GM06990 (cell line): ENCODE data around the gene SNAP47.

Source experiments
- DNase-seq: peaks from one replicate; pipeline ENCODE4 v3.0.0-alpha.2; 2011; ENCODE audit not compliant: insufficient read length; ENCODE audit errors: extremely low read depth
- H3K27me3 ChIP-seq: replicated peaks from 2 replicates; pipeline ENCODE4 v1.6.0; 2011; ENCODE audit warnings: low read length; ENCODE audit not compliant: control insufficient read depth, insufficient read depth
- H3K36me3 ChIP-seq: 2 replicates; pipeline ENCODE4 v1.5.1; 2011; ENCODE audit warnings: low read length; ENCODE audit not compliant: control insufficient read depth, insufficient read depth
- H3K4me3 ChIP-seq: replicated peaks from 2 replicates; pipeline ENCODE4 v1.5.1; 2011; ENCODE audit warnings: low read depth, mild to moderate bottlenecking, control low read depth, low read length
- TF ChIP-seq, protein P1 (sequence below): IDR thresholded peaks from 2 replicates; pipeline ENCODE4 v1.5.1; 2011; ENCODE audit warnings: low read length, control low read depth, mild to moderate bottlenecking, inconsistent platforms; ENCODE audit not compliant: insufficient read depth, poor library complexity, severe bottlenecking

The SNAP47 gene

DNA sequence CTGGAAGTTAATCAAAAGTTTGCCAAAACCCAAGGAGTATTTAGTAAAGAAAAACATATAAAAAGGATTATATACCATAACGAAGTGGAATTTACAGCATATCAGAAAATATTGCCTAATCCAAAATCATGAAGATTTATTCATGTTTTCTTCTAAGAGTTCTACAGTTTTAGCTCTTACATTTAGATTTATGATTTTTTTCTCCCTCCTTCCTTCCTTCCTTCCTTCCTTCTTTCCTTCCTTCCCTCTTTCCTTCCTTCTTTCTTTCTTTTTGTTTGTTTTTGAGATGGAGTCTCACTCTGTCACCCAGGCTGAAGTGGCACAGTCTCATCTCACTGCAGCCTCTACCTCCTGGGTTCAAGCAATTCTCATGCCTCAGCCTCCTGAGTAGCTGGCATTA, 64.5 kb downstream of the SNAP47 start:
- Histone ChIP-seq H3K4me3 (no peak overlapping the region), H3K36me3 (no peaks in the 10 kb centered on the region), H3K27me3 (no peaks in the 10 kb centered on the region; the same call in 1 of the 2 replicates)
- TF ChIP-seq, protein P1, sequence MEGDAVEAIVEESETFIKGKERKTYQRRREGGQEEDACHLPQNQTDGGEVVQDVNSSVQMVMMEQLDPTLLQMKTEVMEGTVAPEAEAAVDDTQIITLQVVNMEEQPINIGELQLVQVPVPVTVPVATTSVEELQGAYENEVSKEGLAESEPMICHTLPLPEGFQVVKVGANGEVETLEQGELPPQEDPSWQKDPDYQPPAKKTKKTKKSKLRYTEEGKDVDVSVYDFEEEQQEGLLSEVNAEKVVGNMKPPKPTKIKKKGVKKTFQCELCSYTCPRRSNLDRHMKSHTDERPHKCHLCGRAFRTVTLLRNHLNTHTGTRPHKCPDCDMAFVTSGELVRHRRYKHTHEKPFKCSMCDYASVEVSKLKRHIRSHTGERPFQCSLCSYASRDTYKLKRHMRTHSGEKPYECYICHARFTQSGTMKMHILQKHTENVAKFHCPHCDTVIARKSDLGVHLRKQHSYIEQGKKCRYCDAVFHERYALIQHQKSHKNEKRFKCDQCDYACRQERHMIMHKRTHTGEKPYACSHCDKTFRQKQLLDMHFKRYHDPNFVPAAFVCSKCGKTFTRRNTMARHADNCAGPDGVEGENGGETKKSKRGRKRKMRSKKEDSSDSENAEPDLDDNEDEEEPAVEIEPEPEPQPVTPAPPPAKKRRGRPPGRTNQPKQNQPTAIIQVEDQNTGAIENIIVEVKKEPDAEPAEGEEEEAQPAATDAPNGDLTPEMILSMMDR, result no peak
- DNase-seq, result no peak

DNA sequence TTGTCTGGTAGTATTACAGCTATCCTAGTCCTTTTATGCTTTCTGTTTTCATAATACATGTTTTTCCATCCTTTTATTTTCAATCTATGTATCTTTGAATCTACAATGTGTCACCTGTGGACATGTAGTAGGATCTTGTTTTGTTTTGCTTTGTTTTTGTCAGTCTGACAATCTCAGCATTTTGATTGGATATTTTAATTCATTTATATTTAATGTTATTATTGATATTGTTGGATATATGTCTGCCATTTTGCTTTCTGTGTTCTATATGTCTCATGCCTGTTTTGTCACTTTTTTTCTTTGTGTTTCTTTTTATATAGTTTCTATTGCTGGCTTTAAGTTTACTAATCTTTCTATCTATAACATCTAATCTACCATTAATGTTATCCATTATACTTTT, 68.7 kb downstream of the SNAP47 start:
- Histone ChIP-seq H3K36me3 (no peaks in the 10 kb centered on the region), H3K4me3 (no peak overlapping the region)
- TF ChIP-seq, protein P1, result no peak

DNA sequence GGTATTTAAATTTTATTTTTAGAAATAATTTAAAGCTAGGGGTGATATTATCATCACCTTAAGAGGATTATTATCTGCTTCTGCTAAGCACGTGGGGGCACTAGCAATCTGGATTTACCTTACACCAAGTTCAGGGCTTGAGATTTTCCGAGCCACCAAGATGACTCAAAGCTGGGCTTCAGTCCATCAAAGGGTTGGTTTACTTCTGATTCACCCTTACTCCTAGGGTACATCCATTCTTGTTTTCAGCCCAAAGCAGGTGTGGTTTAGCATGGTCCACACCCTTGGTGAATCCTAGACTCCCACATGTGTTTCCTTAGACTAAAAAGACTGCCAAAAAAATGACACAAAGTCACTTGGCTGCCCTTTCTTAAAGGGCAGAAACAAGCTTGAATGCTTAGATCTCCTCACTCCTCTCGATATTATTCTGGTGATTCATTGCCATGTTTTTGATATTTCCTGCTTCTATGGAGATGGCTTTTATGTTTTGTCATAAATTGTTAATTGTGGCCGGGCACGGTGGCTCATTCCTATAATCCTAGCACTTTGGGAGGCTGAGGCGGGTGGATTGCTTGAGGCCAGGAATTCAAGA, 70.5 kb downstream of the SNAP47 start:
- no peaks in the 10 kb centered on the region for H3K36me3 ChIP-seq
- no peak for DNase-seq
- TF ChIP-seq, protein P1, result no peak
- H3K4me3 ChIP-seq, result no peak overlapping the region
- H3K27me3 ChIP-seq, result no peaks in the 10 kb centered on the region

More for the DNA sequence above, 68.7 kb downstream of the SNAP47 start:
- no peaks in the 10 kb centered on the region; the same call in 1 of the 2 replicates for H3K27me3 ChIP-seq
- no peak for DNase-seq

DNA sequence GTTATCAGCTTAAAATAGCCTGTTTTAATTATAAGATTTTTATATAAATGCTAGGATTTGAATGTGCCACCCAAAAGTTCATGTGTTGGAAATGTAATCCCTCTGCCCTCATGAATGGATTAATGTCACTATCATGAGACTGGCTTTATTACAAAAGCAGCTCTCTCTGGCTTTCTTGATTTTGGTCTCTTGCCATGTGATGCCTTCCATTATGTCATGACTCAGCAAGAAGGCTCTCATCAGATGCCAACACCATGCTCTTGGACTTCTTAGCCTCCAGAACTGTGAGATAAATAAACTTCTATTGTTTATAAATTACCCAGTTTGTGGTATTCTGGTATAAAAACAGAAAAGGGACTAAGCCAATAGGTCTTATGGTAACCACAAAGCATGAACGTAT, 73.3 kb downstream of the SNAP47 start:
- Histone ChIP-seq H3K27me3 (no peaks in the 10 kb centered on the region), H3K36me3 (no peaks in the 10 kb centered on the region), H3K4me3 (no peak overlapping the region)
- TF ChIP-seq, protein P1, result no peak
- no peak for DNase-seq

DNA sequence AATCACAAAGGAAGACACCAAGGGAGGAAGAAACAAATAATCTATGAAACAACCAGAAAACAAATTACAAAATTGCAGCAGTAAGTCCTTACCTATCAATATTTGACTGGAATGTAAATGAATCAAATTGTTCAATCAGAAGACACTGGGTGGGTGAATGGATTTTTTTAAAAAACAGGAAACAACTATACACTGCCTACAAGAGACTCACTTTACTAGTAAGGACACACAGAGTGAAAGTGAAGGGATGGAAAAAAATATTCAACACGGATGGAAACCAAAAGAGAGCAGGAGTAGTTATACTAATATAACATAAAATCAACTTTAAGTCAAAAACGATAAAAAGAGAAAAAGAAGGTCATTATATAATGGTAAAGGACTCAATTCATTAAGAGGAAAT, 73.8 kb downstream of the SNAP47 start:
- no peak for DNase-seq
- no peaks in the 10 kb centered on the region for H3K27me3 ChIP-seq
- no peaks in the 10 kb centered on the region for H3K36me3 ChIP-seq
- H3K4me3 ChIP-seq, result no peak overlapping the region
- TF ChIP-seq, protein P1, result no peak

DNA sequence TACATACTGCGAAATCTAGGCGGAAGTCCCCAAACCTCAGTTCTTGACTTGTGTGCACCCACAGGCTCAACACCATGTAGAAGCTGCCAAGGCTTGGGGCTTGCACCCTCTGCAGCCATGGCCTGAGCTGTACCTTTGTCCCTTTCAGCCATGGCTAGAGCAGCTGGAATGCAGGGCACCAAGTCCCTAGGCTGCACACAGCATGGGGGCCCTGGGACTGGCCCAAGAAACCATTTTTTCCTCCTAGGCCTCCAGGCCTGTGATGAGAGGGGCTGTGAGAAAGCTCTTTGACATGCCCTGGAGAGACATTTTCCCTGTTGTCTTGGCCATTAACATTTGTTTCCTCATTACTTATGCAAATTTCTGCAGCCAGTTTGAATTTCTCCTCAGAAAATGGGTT, 78.7 kb downstream of the SNAP47 start:
- TF ChIP-seq, protein P1, result no peak
- Histone ChIP-seq H3K36me3 (no peaks in the 10 kb centered on the region), H3K27me3 (no peaks in the 10 kb centered on the region), H3K4me3 (no peak overlapping the region)
- no peak for DNase-seq
